ENCODE measurements around the gene RAB11FIP3. TPM values are rescaled to one million over a fixed set of nuclear protein-coding genes. Genes with fewer than 3 reads are reported as not detected.

RAB11FIP3 gene
- total RNA-seq, 1 donor from 2014 or later = 33.3 TPM

GRCh38 chr16:548586-548985 lies 123.1 kb downstream of the RAB11FIP3 start:
- intact Hi-C loops (cut with micrococcal nuclease) = no loop called here

GRCh38 chr16:549544-550263 lies 124.3 kb downstream of the RAB11FIP3 start:
- intact Hi-C loops (cut with micrococcal nuclease) = no loop called here

DNA sequence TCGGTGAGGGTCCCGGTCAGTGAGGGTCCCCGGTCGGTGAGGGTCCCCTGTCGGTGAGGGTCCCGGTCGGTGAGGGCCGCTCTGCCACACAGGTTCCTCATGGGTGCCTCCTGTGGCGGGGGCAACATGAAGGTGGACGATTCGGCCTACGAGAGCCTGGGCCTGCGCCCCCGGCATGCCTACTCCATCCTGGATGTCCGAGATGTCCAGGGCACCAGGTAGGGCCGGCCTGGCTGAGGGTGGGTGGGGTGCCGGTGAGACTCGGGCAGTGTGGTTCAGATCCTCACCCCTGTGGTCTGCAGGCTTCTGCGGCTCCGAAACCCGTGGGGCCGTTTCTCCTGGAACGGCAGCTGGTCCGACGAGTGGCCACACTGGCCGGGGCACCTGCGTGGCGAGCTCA lies 125.8 kb downstream of the RAB11FIP3 start:
- intact Hi-C loops (cut with micrococcal nuclease) = no loop called here

DNA sequence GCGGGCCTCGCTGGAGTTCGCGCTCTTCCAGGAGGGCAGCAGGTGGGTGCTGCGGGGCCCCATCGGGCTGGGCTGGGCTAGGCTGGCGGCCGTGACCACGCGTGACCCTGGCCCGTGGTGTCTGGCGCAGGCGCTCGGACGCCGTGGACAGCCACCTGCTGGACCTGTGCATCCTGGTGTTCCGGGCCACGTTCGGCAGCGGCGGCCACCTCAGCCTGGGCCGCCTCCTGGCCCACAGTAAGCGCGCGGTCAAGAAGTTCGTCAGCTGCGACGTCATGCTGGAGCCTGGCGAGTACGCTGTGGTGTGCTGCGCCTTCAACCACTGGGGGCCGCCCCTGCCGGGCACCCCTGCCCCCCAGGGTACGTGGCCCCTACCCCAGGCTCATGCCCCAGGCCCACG lies 126.7 kb downstream of the RAB11FIP3 start:
- intact Hi-C loops (cut with micrococcal nuclease) = no loop called here

DNA sequence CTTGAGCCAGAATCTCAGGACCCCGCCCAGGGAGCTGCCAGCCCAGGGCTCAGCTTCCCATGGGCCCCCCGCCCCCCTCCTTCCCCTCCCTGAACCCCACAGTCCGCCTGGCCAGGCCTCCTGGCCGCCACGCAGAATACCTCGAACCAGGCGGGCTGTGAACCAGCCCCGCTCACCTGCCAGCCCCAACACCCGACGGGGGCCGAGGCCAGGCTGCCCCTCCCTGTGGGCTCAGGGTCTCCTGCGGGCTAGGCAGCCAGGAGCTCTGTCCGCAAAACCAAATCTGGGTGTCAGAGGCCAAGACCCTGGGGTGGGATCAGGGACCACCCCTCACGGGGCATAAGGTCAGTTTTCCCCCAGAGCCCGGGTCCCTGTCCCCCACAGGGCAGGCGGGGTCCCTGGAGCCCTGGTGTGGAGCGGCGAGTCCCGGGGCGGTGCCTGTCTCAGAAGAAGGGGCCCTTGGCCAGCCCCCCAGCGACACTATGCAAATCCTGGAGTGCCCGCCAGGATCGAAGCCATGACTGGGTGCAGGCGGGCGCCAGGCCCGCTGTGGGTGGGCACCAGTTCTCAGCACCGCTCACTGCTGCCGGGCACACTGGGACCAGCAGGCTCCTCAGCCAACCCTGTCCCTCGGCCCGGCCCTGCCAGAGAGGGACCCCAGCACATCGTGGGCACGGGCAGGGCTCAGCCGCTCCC lies 128.3 kb downstream of the RAB11FIP3 start:
- intact Hi-C loops (cut with micrococcal nuclease) = no loop called here

- intact Hi-C loops (cut with micrococcal nuclease) = no loop called here
These were observed 128.8 kb downstream of the RAB11FIP3 start for GRCh38 chr16:554297-554621.

GRCh38 chr16:554640-555365 lies 129.4 kb downstream of the RAB11FIP3 start:
- intact Hi-C loops (cut with micrococcal nuclease) = no loop called here

- intact Hi-C loops (cut with micrococcal nuclease) = no loop called here
These were observed 130.4 kb downstream of the RAB11FIP3 start for GRCh38 chr16:555528-556473.

- intact Hi-C loops (cut with micrococcal nuclease) = no loop called here
These were observed 131.2 kb downstream of the RAB11FIP3 start for GRCh38 chr16:556474-557173.

- intact Hi-C loops (cut with micrococcal nuclease) = no loop called here
These were observed 132.2 kb downstream of the RAB11FIP3 start for GRCh38 chr16:557463-558297.

- intact Hi-C loops (cut with micrococcal nuclease) = no loop called here
These were observed 133.0 kb downstream of the RAB11FIP3 start for GRCh38 chr16:558298-559020.

DNA sequence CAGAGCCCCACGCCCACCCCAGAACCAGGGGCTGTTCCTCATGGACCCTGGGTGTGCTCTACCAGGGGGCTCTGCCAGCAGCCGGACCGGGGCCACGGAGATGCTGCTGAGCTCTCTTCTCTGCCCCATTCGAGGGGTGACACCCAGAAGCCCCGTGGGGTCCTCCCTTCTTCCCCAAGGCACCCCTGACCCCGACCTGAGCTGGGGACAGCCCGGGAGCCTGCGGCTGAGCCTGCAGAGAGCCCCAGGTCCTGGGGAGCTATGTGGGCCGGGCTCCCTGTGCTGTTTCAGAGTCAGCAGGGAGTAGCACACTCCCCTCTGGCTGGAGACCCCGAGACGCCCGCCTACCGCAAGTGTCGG lies 133.6 kb downstream of the RAB11FIP3 start:
- intact Hi-C loops (cut with micrococcal nuclease) = no loop called here

- intact Hi-C loops (cut with micrococcal nuclease) = no loop called here
These were observed 134.2 kb downstream of the RAB11FIP3 start for GRCh38 chr16:559411-560203.

DNA sequence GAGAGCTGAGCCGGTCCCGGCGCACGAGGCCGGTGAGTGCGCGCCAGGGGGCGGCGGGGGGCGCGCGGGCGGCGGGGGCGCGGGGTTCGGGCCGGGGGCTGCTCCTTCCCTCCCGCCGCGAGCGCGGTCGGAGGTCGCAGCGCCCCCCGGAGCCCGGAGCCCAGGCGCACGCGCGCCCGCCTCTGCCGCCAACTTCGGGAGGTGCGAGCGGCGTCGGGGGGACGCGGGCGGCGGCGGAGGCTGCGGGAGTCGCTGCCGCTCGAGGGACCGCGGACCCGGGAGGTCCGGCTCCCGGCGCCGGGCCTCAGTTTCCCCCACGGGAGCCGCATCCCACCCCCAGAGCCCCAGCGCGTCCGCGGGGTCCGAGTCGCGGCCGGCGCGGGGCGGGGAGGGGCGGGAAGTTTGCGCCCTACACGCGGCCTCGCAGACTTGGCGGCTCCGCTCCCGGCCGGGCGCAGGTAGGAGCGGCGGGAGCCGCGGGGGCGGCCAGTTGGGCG lies 134.8 kb downstream of the RAB11FIP3 start, which contains the start of gene PRR35:
Gene PRR35 (plus strand): TSS at position 191 of the 497 bp plus-strand sequence. CDS start 2,901 bp downstream, outside the sequence.
- intact Hi-C loops (cut with micrococcal nuclease) = no loop called here

- intact Hi-C loops (cut with micrococcal nuclease) = no loop called here
These were observed 135.4 kb downstream of the RAB11FIP3 start for GRCh38 chr16:560701-561412.

GRCh38 chr16:561413-561794 lies 136.0 kb downstream of the RAB11FIP3 start:
- intact Hi-C loops (cut with micrococcal nuclease) = no loop called here

Measured in T-helper 2 cell treated with Interferon-gamma antibody and Interleukin-4, amounts not matched to agents 100 ng/mL and 5 ng/mL, for 36 hours (primary cell).